KOPT-K1 (cell line): ENCODE measurements around the gene ASB15.

Source experiments
- H3K27ac ChIP-seq: fragments of 200-600 bp; sonication (generic); 2 replicates; pipeline ENCODE4 v1.5.1; 2016; ENCODE audit warnings: antibody characterized with exemption, mild to moderate bottlenecking, low read depth, low read length; ENCODE audit not compliant: poor library complexity, severe bottlenecking
- H3K36me3 ChIP-seq: fragments of 200-600 bp; sonication (generic); 2 replicates; pipeline ENCODE4 v1.5.1; 2017; ENCODE audit warnings: antibody characterized with exemption, mild to moderate bottlenecking, low read length, moderate library complexity; ENCODE audit not compliant: insufficient read depth
- H3K9me3 ChIP-seq: fragments of 200-600 bp; sonication (generic); 2 replicates; pipeline ENCODE4 v1.5.1; 2017; ENCODE audit warnings: antibody characterized with exemption, low read length, mild to moderate bottlenecking; ENCODE audit not compliant: insufficient read depth, poor library complexity, severe bottlenecking

The ASB15 gene

GRCh38 chr7:123679614-123680013, 78.0 kb downstream of the ASB15 start:
- H3K27ac ChIP-seq: no peak overlapping the region

GRCh38 chr7:123680580-123680979, 79.0 kb downstream of the ASB15 start:
- Histone ChIP-seq H3K36me3 (peaks cover 48% of the 10 kb centered on the region), H3K9me3 (no peaks in the 10 kb centered on the region)

More at GRCh38 chr7:123679614-123680013, 78.0 kb downstream of the ASB15 start:
- Histone ChIP-seq H3K9me3 (no peaks in the 10 kb centered on the region), H3K36me3 (peaks cover 41% of the 10 kb centered on the region)

DNA sequence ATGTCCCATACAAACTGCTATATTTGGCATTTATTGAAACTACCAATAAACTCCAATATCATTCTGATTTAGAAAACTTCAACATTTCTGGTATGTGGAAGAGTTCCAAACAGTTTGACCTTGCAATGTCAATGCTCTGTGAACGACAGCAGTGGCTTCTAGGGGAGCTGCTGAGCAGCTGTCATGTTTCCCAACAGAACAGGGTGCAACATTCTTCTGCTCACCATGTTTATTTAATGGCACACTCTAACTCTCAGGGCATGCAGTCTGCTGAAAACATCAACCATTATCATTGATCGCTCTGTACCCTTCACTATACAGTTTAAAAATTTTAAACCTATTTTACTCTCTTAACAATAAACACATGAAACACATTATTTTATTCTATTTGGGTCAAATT, 79.9 kb downstream of the ASB15 start:
- no peaks in the 10 kb centered on the region for H3K9me3 ChIP-seq
- H3K36me3 ChIP-seq: peaks cover 53% of the 10 kb centered on the region
- H3K27ac ChIP-seq: no peak overlapping the region

More at GRCh38 chr7:123680580-123680979, 79.0 kb downstream of the ASB15 start:
- H3K27ac ChIP-seq: no peak overlapping the region

DNA sequence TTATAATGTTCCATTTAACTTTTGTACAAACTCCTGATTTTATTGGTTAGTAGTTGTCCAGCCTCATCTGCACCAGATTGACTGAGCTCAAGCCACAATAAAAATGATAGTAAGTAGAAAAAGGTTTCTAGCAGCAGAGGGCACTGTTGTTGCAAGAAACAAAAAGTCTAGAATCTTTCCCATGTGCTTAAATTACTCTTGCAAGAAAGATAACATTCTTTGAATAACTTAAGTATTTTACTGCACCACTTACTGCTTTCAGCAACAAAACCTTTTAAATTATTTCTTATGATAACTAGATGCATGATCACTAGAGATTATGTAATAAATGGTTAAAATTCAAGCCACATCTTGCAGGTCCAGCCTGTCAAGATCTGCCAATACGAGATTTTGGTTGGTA, 81.1 kb downstream of the ASB15 start:
- Histone ChIP-seq H3K36me3 (peaks cover 60% of the 10 kb centered on the region), H3K9me3 (no peaks in the 10 kb centered on the region), H3K27ac (no peak overlapping the region)

- H3K9me3 ChIP-seq: no peaks in the 10 kb centered on the region
These were observed 85.5 kb downstream of the ASB15 start for GRCh38 chr7:123687161-123687560.

GRCh38 chr7:123687727-123688126, 86.1 kb downstream of the ASB15 start:
- Histone ChIP-seq H3K9me3 (no peaks in the 10 kb centered on the region), H3K27ac (no peak overlapping the region), H3K36me3 (peaks cover 79% of the 10 kb centered on the region)

More at GRCh38 chr7:123687161-123687560, 85.5 kb downstream of the ASB15 start:
- no peak overlapping the region for H3K27ac ChIP-seq
- peaks cover 75% of the 10 kb centered on the region for H3K36me3 ChIP-seq
